H1 (cell line): ENCODE results near the gene PHKG2. TPM values are rescaled to one million over a fixed set of nuclear protein-coding genes. Genes with fewer than 3 reads are reported as not detected.
A peak's percentile ranks its signal among the peaks of the same experiment; 100 is the strongest.

Experiments
- ASH2L ChIP-seq: fragments of 200-600, 300-600 bp; sonication (generic); IDR thresholded peaks from one replicate; pipeline ENCODE4 v1.7.1; 2017; ENCODE audit warnings: low read length
- CHD1 ChIP-seq: IDR thresholded peaks from 2 replicates; pipeline ENCODE4 v1.6.1; 2012; ENCODE audit warnings: low read depth, low read length, improper control_type of control experiment
- CHD2 ChIP-seq: IDR thresholded peaks from 2 replicates; pipeline ENCODE4 v1.6.1; 2012; ENCODE audit warnings: low read length, improper control_type of control experiment
- EGR1 ChIP-seq: IDR thresholded peaks from 2 replicates; pipeline ENCODE4 v1.6.1; 2011; ENCODE audit warnings: low read depth, low read length, borderline replicate concordance
- HDAC2 ChIP-seq, 2 experiments: fragments of 300-600 bp in 1 of 2; sonication (generic) in 1 of 2; IDR thresholded peaks; 2 replicates each; pipeline ENCODE4 v1.6.1; 2011 to 2012; ENCODE audit warnings: low read depth in 2 of 2, low read length in 2 of 2, mild to moderate bottlenecking in 2 of 2, moderate library complexity in 2 of 2, borderline replicate concordance in 1 of 2, inconsistent platforms in 1 of 2
- KDM5A ChIP-seq: fragments of 200-600 bp; IDR thresholded peaks from 2 replicates; pipeline ENCODE4 v1.7.1; 2012; ENCODE audit warnings: mild to moderate bottlenecking, low read length, inconsistent platforms, mixed read lengths
- PHF8 ChIP-seq: fragments of 200-600 bp; sonication (generic); conservative IDR thresholded peaks from 2 replicates; pipeline ENCODE4 v1.7.1; 2012; ENCODE audit warnings: low read depth, mild to moderate bottlenecking, inconsistent platforms, low read length, moderate library complexity
- POLR2AphosphoS5 ChIP-seq: IDR thresholded peaks from 2 replicates; pipeline ENCODE4 v1.6.1; 2011; ENCODE audit warnings: low read depth, low read length
- RAD21 ChIP-seq, 2 experiments: IDR thresholded peaks in 1 of 2; conservative IDR thresholded peaks in 1 of 2; 2 replicates each; pipeline ENCODE4 v1.6.1; 2011; ENCODE audit warnings: low read depth in 2 of 2, low read length in 2 of 2, improper control_type of control experiment in 1 of 2, inconsistent platforms in 1 of 2, mild to moderate bottlenecking in 1 of 2, moderate library complexity in 1 of 2
- RBBP5 ChIP-seq: IDR thresholded peaks from 2 replicates; pipeline ENCODE4 v1.7.1; 2012; ENCODE audit warnings: low read depth, mild to moderate bottlenecking, inconsistent platforms, low read length, moderate library complexity, borderline replicate concordance
- RFX5 ChIP-seq: IDR thresholded peaks from 2 replicates; pipeline ENCODE4 v1.6.1; 2011; ENCODE audit warnings: low read depth, low read length, improper control_type of control experiment, borderline replicate concordance
- RXRA ChIP-seq: IDR thresholded peaks from 2 replicates; pipeline ENCODE4 v1.6.1; 2011; ENCODE audit warnings: low read depth, mild to moderate bottlenecking, low read length, moderate library complexity; ENCODE audit not compliant: insufficient read depth
- SIRT6 ChIP-seq: IDR thresholded peaks from one replicate; pipeline ENCODE4 v1.7.1; 2012; ENCODE audit warnings: low read length, inconsistent platforms
- SIX5 ChIP-seq: IDR thresholded peaks from 2 replicates; pipeline ENCODE4 v1.6.1; 2011; ENCODE audit warnings: mild to moderate bottlenecking, low read depth, low read length
- polyA plus RNA-seq, 7 experiments: library from polyadenylated mRNA; depleted of rRNA in 3 of 7; stranded (reverse) in 5 of 7; unstranded in 2 of 7; fragments of >200 nt in 5 of 7; fragments of 200-250 nt in 2 of 7; gene quantifications; 1 replicate in 5 of 7; 2 replicates in 1 of 7; 4 replicates in 1 of 7; pipeline versions ENCODE4 v1.2.1 to v1.2.3, GENCODE V29; 2011 to 2013; ENCODE audit warnings: missing spikeins in 2 of 7, mixed read lengths in 2 of 7
- total RNA-seq: library from RNA; stranded (reverse); fragmentation: NEBNext Ultra II Directional; extraction: Animal tissue kit (Norgen Biotek cat#: 25700); gene quantifications from 2 replicates; pipeline ENCODE4 v1.2.1, GENCODE V29; 2021
- TF ChIP-seq, protein P1 (sequence below): IDR thresholded peaks from 2 replicates; pipeline ENCODE4 v1.6.1; 2012; ENCODE audit warnings: inconsistent platforms

The PHKG2 gene
- total and polyA plus RNA-seq, 2 of the 8 experiments (the other 6 are each of a cell fraction or from before 2014, with no cell fraction given), result 36.0 to 53.4 TPM

DNA sequence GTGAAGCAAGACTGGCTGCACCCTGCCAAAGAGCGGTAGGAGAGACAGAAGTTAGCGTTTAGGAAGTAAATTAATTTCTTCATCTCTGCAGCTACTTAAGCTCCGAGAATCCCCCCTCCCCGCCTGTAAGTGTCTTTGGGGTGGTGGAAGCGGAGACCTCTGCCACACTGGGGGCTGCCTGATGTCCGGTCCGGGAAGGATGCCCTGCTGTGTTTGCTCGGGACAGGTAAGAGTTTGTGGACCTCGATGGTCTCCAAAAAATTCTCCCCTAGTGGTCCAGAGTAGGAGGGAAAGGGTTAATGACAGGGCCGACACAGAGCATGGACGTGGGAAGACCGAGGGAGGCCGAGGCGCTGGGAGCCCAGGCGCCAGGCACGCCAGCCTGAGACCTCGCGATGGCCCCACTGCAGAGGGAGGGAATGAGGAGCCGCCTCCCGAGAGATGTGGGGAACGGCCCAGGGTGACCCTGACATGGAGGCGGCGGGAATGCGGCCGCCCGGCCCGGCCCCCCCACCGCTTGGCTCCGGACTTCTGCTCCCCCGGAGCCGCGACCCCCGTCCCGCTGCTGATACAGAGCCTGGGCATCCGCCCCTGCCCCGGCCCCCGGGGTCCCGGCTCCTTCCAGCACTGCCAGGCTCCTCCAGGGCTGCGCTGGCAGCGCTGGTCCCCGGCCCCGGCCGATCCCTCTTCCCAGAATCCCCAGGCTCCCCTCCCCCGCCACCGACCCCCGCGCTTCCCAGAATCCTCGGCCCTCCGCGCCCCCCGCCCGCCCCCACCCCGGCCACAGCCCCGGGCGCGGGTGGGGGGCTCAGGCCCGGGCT, 38.1 kb downstream of the PHKG2 start (continued):
- TF ChIP-seq HDAC2 (IDR thresholded peaks at IDR 0.05; ENCODE audit: borderline replicate concordance in 1 of 2, low read depth in 2 of 2, low read length in 2 of 2) (no peak; a peak in 1 of 4 replicates), RFX5 (no peak), CHD2 (peak; percentile 75), POLR2AphosphoS5 (0 out of 2 replicates have a peak, but pooled peaks have one; percentile 14), PHF8 (peak; percentile 41; the same call in 1 of the 2 replicates), KDM5A (no peak), RAD21 (IDR thresholded peaks at IDR 0.05 in 1 of 2, conservative IDR thresholded peaks at IDR 0.05 in 1 of 2; ENCODE audit: low read depth in 2 of 2, low read length in 2 of 2) (no peak), RXRA (no peak), ASH2L (peak; percentile 21), RBBP5 (0 out of 2 replicates have a peak, but pooled peaks have one; percentile 1), EGR1 (no peak), SIX5 (no peak), SIRT6 (no peak), CHD1 (no peak)
- TF ChIP-seq, protein P1, sequence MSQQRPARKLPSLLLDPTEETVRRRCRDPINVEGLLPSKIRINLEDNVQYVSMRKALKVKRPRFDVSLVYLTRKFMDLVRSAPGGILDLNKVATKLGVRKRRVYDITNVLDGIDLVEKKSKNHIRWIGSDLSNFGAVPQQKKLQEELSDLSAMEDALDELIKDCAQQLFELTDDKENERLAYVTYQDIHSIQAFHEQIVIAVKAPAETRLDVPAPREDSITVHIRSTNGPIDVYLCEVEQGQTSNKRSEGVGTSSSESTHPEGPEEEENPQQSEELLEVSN, result 0 out of 2 replicates have a peak, but pooled peaks have one; percentile 17
